GM19351 (cell line): ENCODE results near the gene SLC25A10.

ENCODE experiments used
- ATAC-seq: cut with Tn5 transposase; IDR thresholded peaks from one replicate; pipeline ENCODE4 v1.9.1; 2021; ENCODE audit warnings: mild to moderate bottlenecking, moderate library complexity; ENCODE audit not compliant: unreplicated experiment

The SLC25A10 gene

DNA sequence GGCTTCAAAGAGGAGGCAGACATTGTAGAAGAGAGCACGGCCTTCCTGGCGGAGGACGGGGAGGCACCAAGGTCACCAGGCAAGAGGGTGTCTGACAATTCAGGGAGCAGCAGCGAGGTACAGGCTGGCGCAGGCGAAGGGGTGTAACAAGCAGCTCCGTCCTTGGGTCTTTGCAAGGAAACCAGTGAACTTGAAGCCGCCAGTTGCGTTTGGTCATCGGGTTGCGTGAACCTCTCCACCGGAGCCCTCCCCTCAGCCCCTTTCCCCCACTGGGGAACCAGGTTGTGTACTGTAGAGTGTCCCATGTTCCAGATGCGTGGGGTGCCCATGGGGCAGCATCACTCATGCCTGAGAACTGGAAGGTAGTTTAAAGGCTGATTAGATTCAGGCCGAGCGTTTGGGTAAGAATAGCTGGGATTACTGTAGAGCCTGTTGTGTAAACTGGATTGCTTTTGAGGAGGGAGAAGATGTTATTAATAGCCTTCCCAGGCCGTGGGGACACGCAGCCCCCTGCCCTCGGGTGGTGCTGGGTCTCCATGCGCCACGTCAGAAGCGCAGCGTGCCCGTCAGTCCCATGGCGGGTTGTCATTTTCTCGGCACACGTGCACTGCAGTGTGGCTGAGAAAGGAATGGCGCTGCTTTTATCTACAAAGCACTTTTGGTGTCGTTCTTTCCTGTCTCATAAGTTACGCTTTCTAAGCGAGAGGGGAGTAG lies 6.4 kb upstream of the SLC25A10 start:
- ATAC-seq, result no peak

DNA sequence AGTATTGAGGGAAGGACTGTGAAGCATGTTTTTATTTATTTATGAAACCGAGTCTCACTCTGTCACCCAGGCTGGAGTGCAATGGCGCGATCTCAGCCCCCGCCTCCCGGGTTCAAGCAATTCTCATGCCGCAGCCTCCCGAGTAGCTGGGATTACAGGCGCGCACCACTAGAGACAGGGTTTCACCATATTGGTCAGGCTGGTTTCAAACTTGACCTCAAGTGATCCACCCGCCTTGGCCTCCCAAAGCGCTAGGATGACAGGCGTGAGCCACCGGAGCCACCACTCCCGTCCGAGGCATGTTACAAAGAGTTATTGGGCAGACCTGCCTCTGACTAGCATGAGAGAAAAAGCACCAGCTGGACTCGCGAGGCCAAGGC lies 5.9 kb upstream of the SLC25A10 start:
- ATAC-seq, result no peak

- no peak for ATAC-seq
Measured at GRCh38 chr17:81706757-81707624, 5.1 kb upstream of the SLC25A10 start.

- no peak for ATAC-seq
Measured at GRCh38 chr17:81707725-81708646, 4.1 kb upstream of the SLC25A10 start.

DNA sequence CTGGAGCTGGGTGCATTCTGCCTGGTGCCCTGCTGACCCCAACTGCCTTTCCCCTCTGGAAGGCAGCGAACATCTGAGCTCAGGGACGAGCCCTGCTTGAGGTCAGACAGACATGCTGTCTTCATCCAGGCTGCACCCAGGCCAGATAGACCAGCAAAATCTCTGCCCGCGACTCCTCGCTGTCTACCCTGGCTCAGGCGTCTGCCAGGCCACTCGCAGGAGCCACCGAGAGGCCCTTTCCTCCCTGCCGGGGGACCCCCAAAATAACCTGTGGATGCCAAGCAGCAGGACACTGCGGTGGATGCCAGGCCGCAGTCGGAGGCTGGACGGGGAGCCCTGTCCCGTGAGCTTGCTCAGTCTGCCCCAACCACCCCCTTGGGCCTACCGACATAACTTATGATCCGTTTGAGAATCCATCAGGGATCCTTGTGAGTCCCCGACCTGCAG lies 3.3 kb upstream of the SLC25A10 start:
- no peak for ATAC-seq

DNA sequence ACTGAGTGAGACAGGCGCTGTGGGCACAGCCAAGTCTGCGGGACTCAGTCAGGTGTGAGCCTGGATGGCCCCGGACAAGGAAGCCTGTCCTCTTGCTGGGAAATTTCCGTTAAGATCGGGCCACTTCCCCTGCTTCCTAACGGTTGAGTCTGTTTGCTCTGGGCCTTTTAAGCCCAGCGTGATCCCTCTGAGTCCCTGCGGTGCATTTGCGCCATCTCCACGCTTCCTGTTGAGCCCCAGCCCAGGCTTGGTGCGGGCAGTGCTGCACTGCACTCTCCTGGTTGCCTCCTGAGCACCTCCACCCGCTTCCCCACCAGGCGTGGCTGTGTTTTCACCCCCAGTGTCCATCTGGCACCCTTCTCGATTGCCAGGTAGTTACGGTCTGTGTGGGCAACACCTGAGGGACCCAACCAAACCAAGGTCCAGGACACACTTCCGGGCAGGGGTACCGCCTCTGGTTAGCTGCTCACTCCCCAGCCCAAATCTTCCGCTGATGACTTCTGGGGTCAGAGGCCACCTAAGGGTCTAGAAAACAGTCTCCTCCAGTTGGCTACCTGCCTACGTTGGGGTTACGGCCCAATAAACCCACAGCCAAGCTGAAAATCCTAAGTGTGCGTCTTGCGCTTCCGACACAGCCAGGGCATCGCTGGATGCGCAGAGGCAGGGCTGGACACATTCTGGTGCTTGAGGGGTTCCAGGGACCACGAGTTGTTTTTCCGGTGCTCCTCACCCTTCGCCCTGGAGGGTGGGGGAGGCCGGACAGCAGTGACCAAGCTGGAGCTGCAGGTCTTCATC lies 1.4 kb upstream of the SLC25A10 start:
- ATAC-seq, result no peak

DNA sequence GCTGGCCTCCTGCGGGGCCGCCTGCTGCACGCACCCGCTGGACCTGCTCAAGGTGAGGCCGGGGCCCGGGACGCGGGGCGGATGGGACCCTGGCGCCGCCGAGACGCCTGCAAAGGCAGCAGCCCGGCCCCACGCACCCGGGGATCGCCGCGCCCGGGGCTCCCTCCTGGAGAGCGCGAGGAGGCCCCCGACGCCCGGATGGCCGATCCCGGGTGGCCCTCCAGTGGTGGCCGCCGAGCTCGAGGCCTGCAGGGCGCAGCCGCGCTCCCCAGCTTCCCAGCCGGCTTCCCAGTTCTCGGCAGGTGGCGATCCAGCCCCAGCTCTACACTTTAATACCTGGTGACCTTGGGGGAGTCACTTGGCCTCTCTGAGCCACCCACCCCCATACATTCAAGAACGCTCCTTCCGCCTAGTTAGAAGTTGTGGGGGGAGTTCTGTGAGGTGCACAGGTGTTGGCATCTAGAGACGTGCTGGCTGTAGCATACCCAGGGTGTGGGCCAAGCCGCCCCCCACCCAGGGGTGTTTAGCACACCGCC lies 452 bp downstream of the SLC25A10 start:
- peak; percentile 12 for ATAC-seq

DNA sequence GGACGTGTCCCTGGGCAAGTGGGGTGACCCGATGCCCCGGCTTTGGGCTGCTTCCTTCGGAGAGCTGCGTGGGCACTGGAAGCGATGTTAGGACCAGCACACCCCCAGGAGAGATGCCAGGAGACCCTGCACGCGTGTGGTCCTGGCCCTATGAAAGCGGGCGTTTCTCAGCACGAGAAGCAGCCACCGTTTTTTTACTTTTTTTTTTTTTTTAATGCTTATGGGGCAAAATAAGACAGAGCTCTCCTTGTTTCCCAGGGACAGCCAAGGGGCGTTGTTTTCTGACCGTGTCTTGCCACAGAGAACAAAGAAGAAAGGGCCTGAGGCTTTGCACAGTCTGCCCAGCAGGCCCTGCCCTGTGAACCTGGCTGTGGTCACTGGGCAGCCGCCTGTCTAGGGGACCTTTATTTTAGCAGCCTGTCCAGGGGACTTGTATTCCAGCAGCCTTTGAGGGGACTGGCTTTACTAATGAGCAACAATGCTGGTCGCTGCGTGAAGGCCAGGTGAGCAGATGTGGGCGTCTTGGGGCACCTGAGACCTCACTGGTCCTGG lies 996 bp downstream of the SLC25A10 start:
- ATAC-seq, result no peak

- ATAC-seq, result no peak
Measured at GRCh38 chr17:81713556-81714411, 1.7 kb downstream of the SLC25A10 start.

GRCh38 chr17:81714412-81715106 lies 2.5 kb downstream of the SLC25A10 start:
- no peak for ATAC-seq

- ATAC-seq, result no peak
Measured at GRCh38 chr17:81715107-81715871, 3.2 kb downstream of the SLC25A10 start.

- no peak for ATAC-seq
Measured at GRCh38 chr17:81715872-81716673, 4.0 kb downstream of the SLC25A10 start.

- no peak for ATAC-seq
Measured at GRCh38 chr17:81716674-81716996, 4.6 kb downstream of the SLC25A10 start.

DNA sequence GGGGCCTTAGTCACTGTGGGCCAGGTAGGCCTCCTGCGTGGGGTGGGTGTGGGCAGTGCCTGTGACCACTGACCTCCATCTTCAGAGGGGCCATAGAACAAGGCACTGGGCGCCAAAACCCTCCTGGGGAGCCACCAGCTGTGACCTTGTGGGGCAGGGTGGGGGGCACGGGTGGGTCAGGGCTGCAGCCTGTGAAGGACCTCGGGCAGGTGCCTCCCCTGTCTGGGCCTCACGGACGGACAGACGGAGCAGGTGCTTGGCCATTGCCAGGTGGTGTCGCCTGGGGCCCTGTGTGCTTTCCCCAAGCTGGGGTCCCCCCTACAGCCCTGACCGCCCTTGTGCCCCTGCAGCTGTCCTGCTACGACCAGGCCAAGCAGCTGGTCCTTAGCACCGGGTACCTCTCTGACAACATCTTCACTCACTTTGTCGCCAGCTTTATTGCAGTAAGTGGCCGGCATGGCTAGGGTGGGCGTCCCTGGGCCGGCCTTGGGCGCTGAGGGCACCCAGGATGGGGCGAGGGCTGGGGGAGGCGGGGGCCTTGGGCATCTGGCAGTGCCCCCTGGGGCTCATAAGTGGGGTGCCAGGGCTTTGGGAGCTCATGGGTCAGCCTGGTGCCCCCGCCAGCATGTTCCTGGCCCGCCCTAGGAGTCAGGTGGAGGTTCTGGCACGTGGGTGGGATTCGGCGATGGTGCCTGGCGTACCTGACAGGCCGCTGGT lies 5.1 kb downstream of the SLC25A10 start:
- no peak for ATAC-seq

DNA sequence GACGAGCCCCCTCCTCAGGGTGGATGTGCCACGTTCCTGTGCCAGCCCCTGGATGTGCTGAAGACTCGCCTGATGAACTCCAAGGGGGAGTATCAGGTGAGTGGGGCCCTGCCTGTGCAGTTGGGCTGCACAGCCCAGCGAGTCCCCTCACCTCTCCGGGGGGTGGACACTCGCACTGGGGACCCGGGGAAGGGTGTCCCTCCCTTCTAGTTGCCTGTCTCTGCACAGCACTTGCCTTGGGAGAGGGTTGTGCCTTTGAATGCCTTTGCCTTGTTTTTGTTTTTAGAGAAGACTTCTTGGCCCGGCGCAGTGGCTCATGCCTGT lies 5.6 kb downstream of the SLC25A10 start:
- ATAC-seq, result no peak
